Glomerular visceral epithelial cell (primary cell): Measurements from ENCODE around the gene KRT16.
"Not testable (repeated sequence)": the region's sequence is repeated elsewhere in the genome, so short reads cannot be mapped to it uniquely, and the experiment has no call there.

Experiments
- DNase-seq: peaks from one replicate; pipeline ENCODE4 v3.0.0-alpha.2; 2016; ENCODE audit errors: extremely low spot score

KRT16 gene

GRCh38 chr17:41615454-41615853 is 2.9 kb upstream of the KRT16 start:
- peak; percentile 16 for DNase-seq

GRCh38 chr17:41614767-41615166 is 2.2 kb upstream of the KRT16 start:
- not testable (repeated sequence) for DNase-seq

GRCh38 chr17:41614098-41614497 is 1.5 kb upstream of the KRT16 start:
- DNase-seq = no peak

GRCh38 chr17:41613277-41614082 is 913 bp upstream of the KRT16 start:
- DNase-seq = no peak

- no peak for DNase-seq
Measured at GRCh38 chr17:41610965-41611640, 1.5 kb downstream of the KRT16 start.

DNA sequence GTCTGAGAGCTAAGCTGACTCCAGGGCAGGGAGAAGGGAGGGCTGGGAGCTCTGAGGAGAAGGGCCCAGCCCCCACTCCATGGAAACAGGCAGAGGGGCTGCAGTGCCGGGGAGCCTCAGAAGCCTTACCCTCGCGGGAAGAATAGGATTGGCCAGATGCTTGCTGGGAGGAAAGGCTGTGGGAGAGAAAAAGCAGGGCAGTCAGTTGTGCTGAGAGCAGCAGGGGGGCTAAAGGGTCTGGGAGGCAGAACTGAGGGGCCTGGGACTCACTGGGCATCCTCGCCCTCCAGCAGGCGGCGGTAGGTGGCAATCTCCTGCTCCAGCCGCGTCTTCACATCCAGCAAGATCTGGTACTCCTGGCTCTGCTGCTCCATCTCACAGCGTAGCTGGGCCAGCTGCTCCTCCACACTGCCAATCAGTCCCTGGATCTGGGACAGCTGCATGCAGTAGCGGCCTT is 2.5 kb downstream of the KRT16 start:
- not testable (repeated sequence) for DNase-seq

DNA sequence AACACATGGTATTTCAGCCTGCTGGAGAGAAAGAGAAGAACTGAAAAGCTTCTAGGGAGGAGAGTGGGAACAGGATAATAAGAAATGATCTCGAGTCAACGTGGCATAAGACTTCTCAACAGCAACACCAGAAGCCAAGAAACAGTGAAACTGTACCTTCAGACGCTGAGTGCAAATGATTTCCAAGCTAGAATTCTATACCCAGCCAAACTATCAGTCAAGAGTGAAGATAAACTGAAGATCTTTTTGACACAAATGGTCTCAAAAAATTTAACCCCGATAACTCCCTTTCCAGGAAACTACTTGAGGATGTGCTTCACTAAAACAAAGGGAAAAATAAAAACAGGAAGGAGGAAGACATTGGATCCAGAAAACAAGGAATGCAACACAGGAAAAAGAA is 5.6 kb downstream of the KRT16 start:
- not testable (repeated sequence) for DNase-seq

GRCh38 chr17:41602524-41602923 is 10.0 kb downstream of the KRT16 start:
- DNase-seq = no peak

DNA sequence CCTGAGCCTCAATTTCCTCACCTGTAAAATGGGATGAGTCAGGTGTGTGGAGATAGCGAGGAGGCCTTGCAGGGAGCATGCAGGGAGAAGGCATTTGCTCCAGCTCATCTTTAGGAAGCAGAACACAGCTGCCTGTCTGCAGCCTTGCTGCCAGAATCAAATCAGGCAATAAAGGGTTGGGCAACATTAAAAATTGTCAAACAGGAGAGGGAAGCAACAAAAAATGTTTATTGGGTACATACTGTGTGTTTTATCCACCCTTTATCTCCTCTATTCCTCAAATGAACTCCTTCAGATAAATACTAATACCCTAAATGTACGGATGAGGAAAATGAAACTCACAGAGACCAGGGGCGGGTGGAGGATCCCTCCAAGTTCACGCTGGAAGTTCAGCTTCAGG is 12.2 kb downstream of the KRT16 start:
- DNase-seq = no peak

DNA sequence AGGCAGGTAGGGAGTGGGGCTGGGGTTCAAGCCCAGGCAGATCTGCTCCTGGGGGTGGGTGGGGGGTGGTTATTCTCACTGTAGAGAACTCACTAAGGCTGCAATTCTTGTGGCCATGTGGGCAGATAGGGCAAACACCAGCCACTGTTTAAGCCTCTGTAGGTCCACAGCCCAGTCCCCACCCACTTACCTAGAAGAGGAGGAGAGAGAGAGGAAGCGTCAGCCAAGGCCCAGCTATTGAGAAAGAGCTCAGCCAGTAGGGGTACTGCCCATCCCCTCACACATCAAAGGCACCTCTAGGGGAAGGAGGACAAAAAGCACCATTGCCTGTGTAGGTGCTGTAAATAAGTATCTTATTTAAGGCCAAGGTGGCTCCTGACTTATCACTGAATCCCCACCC is 12.9 kb downstream of the KRT16 start:
- DNase-seq = no peak

DNA sequence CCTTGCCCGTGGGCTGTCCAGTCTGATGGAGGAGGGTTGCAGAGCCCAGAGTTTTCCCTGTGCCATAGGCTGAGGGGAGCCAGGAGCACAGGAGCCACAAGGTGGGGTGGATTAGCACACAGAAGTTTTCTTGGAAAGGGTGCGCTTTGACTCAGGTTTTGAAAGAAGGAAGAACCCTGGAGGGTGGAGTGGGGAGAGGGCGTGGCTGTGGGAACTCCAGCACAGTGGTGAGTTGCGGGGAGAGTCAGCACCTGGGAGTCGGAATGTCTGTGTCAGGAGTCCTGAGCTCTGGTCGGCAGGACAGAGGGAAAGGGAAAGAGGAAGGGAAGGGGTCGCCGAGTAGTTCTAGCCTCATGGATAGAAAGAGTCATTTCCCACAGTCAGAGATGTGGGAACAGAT is 17.0 kb downstream of the KRT16 start:
- DNase-seq = no peak

- DNase-seq = no peak
Measured at GRCh38 chr17:41594363-41594915, 18.1 kb downstream of the KRT16 start.

DNA sequence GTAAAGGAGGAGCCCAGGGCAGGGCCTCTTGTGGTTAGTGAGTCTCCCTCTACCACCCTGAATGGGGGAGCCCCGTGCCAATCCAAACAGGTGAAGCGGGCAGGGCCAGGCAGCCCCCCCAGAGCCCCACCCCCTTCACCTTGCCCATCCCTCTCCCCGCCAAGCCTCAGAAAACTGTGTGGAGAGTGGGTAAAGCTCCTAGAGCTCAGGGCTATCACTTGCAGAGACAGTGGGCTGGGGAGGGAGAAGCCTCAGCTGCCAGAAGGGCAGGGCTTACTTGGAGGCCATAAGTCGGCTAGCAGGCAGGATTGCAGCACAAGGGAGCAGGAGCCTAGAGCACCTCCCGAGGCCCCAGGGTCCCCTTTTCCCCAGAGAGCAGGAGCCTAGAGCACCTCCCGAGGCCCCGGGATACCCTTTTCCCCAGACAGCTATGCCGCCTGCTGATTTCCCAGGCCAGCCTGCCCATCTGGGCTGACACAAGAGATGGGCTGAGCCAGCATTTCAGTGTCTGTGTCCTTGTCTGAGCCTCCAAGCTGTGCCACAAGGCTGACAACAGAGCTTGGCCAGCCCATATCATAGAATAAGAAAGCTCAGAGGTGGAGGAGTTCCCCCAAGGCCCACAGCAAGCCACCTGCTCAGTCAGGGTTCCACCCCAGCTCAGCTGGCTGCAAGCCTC is 19.1 kb downstream of the KRT16 start:
- DNase-seq = no peak

DNA sequence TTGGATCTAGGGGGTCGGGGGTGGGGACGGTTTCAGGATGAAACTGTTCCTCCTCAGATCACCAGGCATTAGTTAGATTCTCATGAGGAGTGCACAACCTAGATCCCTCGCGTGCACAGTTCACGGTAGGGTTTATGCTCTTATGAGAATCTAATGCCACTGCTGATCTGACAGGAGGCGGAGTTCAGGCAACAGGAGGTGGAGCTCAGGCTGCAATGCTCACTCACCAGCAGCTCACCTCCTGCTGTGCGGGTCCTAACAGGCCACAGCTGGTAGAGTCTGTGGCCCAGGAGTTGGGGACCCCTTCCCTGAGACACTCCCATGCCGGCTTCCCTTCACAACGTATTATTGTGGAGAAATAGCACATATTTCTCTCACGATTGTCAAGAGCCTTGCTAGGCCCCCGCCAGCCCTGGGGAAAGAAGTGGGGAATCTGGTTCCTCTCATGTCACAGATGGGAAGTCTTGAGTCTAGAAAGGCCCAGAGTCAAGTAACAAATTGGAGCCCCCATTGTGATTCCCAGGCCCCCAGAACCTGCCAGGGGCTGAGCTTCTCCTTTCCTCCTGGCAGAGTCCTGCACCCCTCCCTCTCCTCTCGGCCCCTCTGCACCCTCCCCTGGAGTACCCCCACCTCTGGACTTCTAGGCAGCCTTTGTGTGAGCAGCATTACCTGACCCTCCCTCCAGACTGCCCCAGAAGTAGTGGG is 19.8 kb downstream of the KRT16 start:
- no peak for DNase-seq

- no peak for DNase-seq
Measured at GRCh38 chr17:41589301-41589700, 23.3 kb downstream of the KRT16 start.

DNA sequence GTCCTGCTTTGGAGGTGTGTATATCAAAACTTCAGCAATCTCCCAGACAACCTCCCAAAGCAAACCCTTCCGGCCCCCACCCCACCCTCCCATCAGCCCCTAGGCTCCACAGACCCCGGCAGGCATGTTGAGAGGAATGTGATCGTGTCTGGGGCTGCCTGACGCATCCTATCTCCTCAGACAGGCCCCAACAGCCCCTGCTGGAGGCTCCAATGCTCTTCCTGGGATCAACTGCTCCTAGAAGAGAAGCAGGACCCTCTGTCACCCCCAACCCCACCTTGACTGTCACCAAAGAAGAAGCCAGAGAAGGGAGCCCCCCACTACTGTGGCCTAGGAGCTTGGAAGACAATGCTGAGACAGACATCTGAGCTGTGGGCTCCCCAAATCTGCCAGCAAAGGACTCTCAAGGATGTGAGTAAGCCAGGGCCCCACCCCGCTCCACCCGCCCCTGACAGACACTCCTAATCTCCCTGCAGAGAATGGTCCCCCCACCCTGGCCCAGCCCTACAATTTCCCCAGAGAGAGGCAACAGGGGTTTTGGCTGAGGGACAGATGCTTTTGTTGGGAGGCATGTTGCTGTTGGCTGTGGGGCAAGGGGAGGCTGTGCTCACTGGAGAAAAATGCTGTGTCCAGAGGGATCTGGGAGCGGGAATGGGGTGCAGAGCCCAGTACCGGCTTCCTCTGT is 24.3 kb downstream of the KRT16 start:
- DNase-seq = no peak

- no peak for DNase-seq
Measured at GRCh38 chr17:41586863-41587495, 25.6 kb downstream of the KRT16 start, which contains the start of gene KRT14. KRT14 (minus strand) TSS chr17:41586895; CDS start chr17:41586834, 61 bp downstream.

- no peak for DNase-seq
Measured at GRCh38 chr17:41585301-41586056, 27.1 kb downstream of the KRT16 start.

GRCh38 chr17:41584331-41584927 is 28.1 kb downstream of the KRT16 start:
- not testable (repeated sequence) for DNase-seq
